Endothelial cell of umbilical vein (primary cell): Measurements from ENCODE around the gene TTYH3. TPM values are rescaled to one million over a fixed set of nuclear protein-coding genes. Genes with fewer than 3 reads are reported as not detected.

ENCODE experiments used
- BruUV-seq: library from RNA; stranded (reverse); fragments of 400-500 nt; replicated peaks from 2 replicates; lab custom pipeline; 2021; lab: Mats Ljungman, UMichigan
- CTCF ChIA-PET: fragments of 300-600, 350-600 bp; sonication (Branson Sonifier 250); formaldehyde crosslinking; loops from one replicate; lab custom pipeline; 2021; ENCODE audit warnings: antibody characterized with exemption, inconsistent platforms; lab: Charles Lee
- POLR2A ChIA-PET: fragments of 300-600, 350-600 bp; sonication (Branson Sonifier 250); formaldehyde crosslinking; loops from one replicate; lab custom pipeline; 2021; ENCODE audit warnings: antibody characterized with exemption, inconsistent platforms; lab: Charles Lee
- DNase-seq: peaks from one replicate; pipeline ENCODE4 v3.0.0-alpha.2; 2011; ENCODE audit warnings: low read depth, low spot score
- FAIRE-seq: peaks from 2 replicates; lab custom pipeline; 2011; peaks lifted over from hg19 to GRCh38; lab: Jason Lieb, UNC
- H2AFZ ChIP-seq: 2 replicates; pipeline ENCODE4 v1.6.0; 2012; ENCODE audit warnings: low read depth, low read length, control low read depth, inconsistent platforms
- H3K27ac ChIP-seq: 2 replicates; pipeline ENCODE4 v1.5.1; 2011; ENCODE audit warnings: low read depth, mild to moderate bottlenecking, control low read depth, low read length, moderate library complexity; ENCODE audit not compliant: insufficient read depth
- H3K27me3 ChIP-seq, 2 experiments: 2 replicates each; pipeline versions ENCODE4 v1.6.0 to v1.6.1; 2011; ENCODE audit warnings: low read length in 2 of 2, mixed read lengths in 1 of 2; ENCODE audit not compliant: control insufficient read depth in 2 of 2, insufficient read depth in 2 of 2
- H3K36me3 ChIP-seq, 2 experiments: 2 replicates in 1 of 2; 3 replicates in 1 of 2; pipeline ENCODE4 v1.5.1; 2011; ENCODE audit warnings: low read length in 2 of 2, mild to moderate bottlenecking in 1 of 2, moderate library complexity in 1 of 2; ENCODE audit not compliant: control insufficient read depth in 2 of 2, insufficient read depth in 2 of 2; ENCODE audit errors: extremely low read depth in 1 of 2
- H3K4me1 ChIP-seq: 3 replicates; pipeline ENCODE4 v1.5.1; 2011; ENCODE audit warnings: mild to moderate bottlenecking, low read length; ENCODE audit not compliant: control insufficient read depth, insufficient read depth; ENCODE audit errors: extremely low read depth
- H3K4me2 ChIP-seq: 2 replicates; pipeline ENCODE4 v1.6.1; 2011; ENCODE audit warnings: low read length, control low read depth, mixed read lengths; ENCODE audit not compliant: insufficient read depth
- H3K4me3 ChIP-seq, 3 experiments: fragments of 200-600 bp in 1 of 3; sonication (generic), shearing (Covaris generic) in 1 of 3; replicated peaks in 1 of 3; 2 replicates each; pipeline ENCODE4 v1.5.1; 2011 to 2016; ENCODE audit warnings: control low read depth in 3 of 3, low read length in 3 of 3, mild to moderate bottlenecking in 2 of 3, inconsistent platforms in 1 of 3, low read depth in 1 of 3, moderate library complexity in 1 of 3; ENCODE audit not compliant: insufficient read depth in 1 of 3
- H3K79me2 ChIP-seq: 2 replicates; pipeline ENCODE4 v1.6.0; 2012; ENCODE audit warnings: low read length, inconsistent platforms; ENCODE audit not compliant: control insufficient read depth, insufficient read depth
- H3K9ac ChIP-seq: replicated peaks from 2 replicates; pipeline ENCODE3; 2011; ENCODE audit warnings: low read length, control low read depth; ENCODE audit not compliant: insufficient read depth; ENCODE audit errors: extremely low read depth
- H3K9me1 ChIP-seq: replicated peaks from 3 replicates; pipeline ENCODE4 v1.6.0; 2011; ENCODE audit warnings: mild to moderate bottlenecking, low read length; ENCODE audit not compliant: control insufficient read depth, insufficient read depth; ENCODE audit errors: extremely low read depth
- H3K9me3 ChIP-seq: replicated peaks from 2 replicates; pipeline ENCODE4 v1.5.1; 2012; ENCODE audit warnings: low read length, inconsistent platforms; ENCODE audit not compliant: control insufficient read depth, insufficient read depth
- H4K20me1 ChIP-seq: replicated peaks from 2 replicates; pipeline ENCODE3; 2011; ENCODE audit warnings: mild to moderate bottlenecking, low read length; ENCODE audit not compliant: control insufficient read depth, insufficient read depth; ENCODE audit errors: extremely low read depth
- CTCF ChIP-seq, 2 donors: IDR thresholded peaks; 1 replicate in 1 of 2; 2 replicates in 1 of 2; pipeline ENCODE4 v1.5.1; 2011; ENCODE audit warnings: low read length in 2 of 2, mild to moderate bottlenecking in 2 of 2, moderate library complexity in 2 of 2, control low read depth in 1 of 2, inconsistent platforms in 1 of 2, low read depth in 1 of 2; ENCODE audit not compliant: insufficient read depth in 1 of 2; ENCODE audit errors: extremely low read depth in 1 of 2
- EZH2 ChIP-seq: IDR thresholded peaks from 2 replicates; pipeline ENCODE4 v1.6.1; 2012; ENCODE audit warnings: borderline replicate concordance, low read depth, mild to moderate bottlenecking, moderate library complexity, low read length, inconsistent platforms; ENCODE audit not compliant: severe bottlenecking
- FOS ChIP-seq: IDR thresholded peaks from 2 replicates; pipeline ENCODE4 v1.6.1; 2011; ENCODE audit warnings: mild to moderate bottlenecking, low read length, moderate library complexity, borderline replicate concordance; ENCODE audit not compliant: insufficient read depth
- GATA2 ChIP-seq: IDR thresholded peaks from 2 replicates; pipeline ENCODE4 v1.7.0; 2011; ENCODE audit warnings: low read depth, mild to moderate bottlenecking, moderate library complexity, mixed read lengths, low read length; ENCODE audit not compliant: insufficient read length, insufficient read depth
- JUN ChIP-seq: IDR thresholded peaks from 2 replicates; pipeline ENCODE4 v1.6.1; 2011; ENCODE audit warnings: borderline replicate concordance, low read depth; ENCODE audit not compliant: insufficient read length, insufficient read depth
- MAX ChIP-seq: IDR thresholded peaks from 2 replicates; pipeline ENCODE4 v1.6.1; 2011; ENCODE audit not compliant: insufficient read depth, insufficient read length
- MYC ChIP-seq: IDR thresholded peaks from one replicate; pipeline ENCODE4 v1.6.1; 2011; ENCODE audit warnings: mild to moderate bottlenecking, low read depth, low read length
- POLR2A ChIP-seq: IDR thresholded peaks from 2 replicates; pipeline ENCODE4 v1.6.1; 2012; ENCODE audit warnings: low read depth, mild to moderate bottlenecking, control low read depth, low read length
- POLR2AphosphoS5 ChIP-seq: IDR thresholded peaks from 2 replicates; pipeline ENCODE4 v1.6.1; 2012; ENCODE audit warnings: low read depth, mild to moderate bottlenecking, control low read depth, low read length, moderate library complexity; ENCODE audit not compliant: insufficient read depth
- dilution Hi-C: fragments of 300-500 bp; cut with MboI; formaldehyde crosslinking; loops from one replicate; pipeline ENCODE4 v1.15.0; 2019; ENCODE audit warnings: low sequenced_read_pairs; ENCODE audit not compliant: extremely low pct_ligation_motif_present
- intact Hi-C: fragments of 100-400 bp; cut with micrococcal nuclease; formaldehyde crosslinking; loops from one replicate; pipeline ENCODE4 v1.10.0; 2022
- polyA plus RNA-seq, 4 experiments: library from polyadenylated mRNA; depleted of rRNA in 3 of 4; stranded (reverse) in 3 of 4; unstranded in 1 of 4; fragments of >200 nt; gene quantifications; 2 replicates each; pipeline versions ENCODE4 v1.2.1 to v1.2.3, GENCODE V29; 2011 to 2012; ENCODE audit warnings: missing spikeins in 1 of 4
- total RNA-seq: library from RNA; stranded (reverse); gene quantifications from 2 replicates; pipeline ENCODE4 v1.2.3, GENCODE V29; 2021

The TTYH3 gene
- total and polyA plus RNA-seq, 2 donors (not counting 3 experiments of a cell fraction or from before 2014, with no cell fraction given) = 143 to 280 TPM

GRCh38 chr7:2607923-2608904 is 23.6 kb upstream of the TTYH3 start:
- TF ChIP-seq GATA2 (no peak), MYC (no peak), POLR2AphosphoS5 (no peak), POLR2A (no peak), CTCF (IDR thresholded peaks at IDR 0.05; ENCODE audit: extremely low read depth in 1 of 2, insufficient read depth in 1 of 2, low read depth in 1 of 2, low read length in 2 of 2) (no peak), FOS (no peak), EZH2 (no peak), JUN (no peak), MAX (no peak)
- BruUV-seq = no TSS peak
- H3K4me3 ChIP-seq = no peak overlapping the region
- dilution Hi-C loops (no loop called here), intact Hi-C loops (loop anchor here (1.0 to 5.0 kb wide), 5 partner anchors 23 to 127 kb away; partner anchors contain the start of gene TTYH3)
- no peaks in the 10 kb centered on the region for H3K36me3 ChIP-seq
- H4K20me1 ChIP-seq = no peaks in the 10 kb centered on the region
- no peaks in the 10 kb centered on the region for H3K79me2 ChIP-seq
- no peaks in the 10 kb centered on the region for H3K27me3 ChIP-seq
- no peak overlapping the region for H3K9ac ChIP-seq
- peak overlapping the region; percentile 41 for H2AFZ ChIP-seq
- ChIA-PET POLR2A (no interaction called here), CTCF (interaction anchor here (0.8 to 4.8 kb wide), 36 partner anchors 7 to 158 kb away, joined by 3 to 55 read pairs (median 5); partner anchors contain the start of gene TTYH3)
- FAIRE-seq (peak; percentile 21), DNase-seq (no peak)
- H3K27ac ChIP-seq = no peak overlapping the region
- no peak overlapping the region for H3K4me2 ChIP-seq
- no peaks in the 10 kb centered on the region for H3K9me1 ChIP-seq
- H3K4me1 ChIP-seq = peaks cover 13% of the 10 kb centered on the region
- H3K9me3 ChIP-seq = no peaks in the 10 kb centered on the region
